ENCODE measurements around the gene CNTNAP2. TPM values are rescaled to one million over a fixed set of nuclear protein-coding genes. Genes with fewer than 3 reads are reported as not detected.

CNTNAP2 gene
- total RNA-seq, 1 experiment from 2014 or later = 64.5 TPM

DNA sequence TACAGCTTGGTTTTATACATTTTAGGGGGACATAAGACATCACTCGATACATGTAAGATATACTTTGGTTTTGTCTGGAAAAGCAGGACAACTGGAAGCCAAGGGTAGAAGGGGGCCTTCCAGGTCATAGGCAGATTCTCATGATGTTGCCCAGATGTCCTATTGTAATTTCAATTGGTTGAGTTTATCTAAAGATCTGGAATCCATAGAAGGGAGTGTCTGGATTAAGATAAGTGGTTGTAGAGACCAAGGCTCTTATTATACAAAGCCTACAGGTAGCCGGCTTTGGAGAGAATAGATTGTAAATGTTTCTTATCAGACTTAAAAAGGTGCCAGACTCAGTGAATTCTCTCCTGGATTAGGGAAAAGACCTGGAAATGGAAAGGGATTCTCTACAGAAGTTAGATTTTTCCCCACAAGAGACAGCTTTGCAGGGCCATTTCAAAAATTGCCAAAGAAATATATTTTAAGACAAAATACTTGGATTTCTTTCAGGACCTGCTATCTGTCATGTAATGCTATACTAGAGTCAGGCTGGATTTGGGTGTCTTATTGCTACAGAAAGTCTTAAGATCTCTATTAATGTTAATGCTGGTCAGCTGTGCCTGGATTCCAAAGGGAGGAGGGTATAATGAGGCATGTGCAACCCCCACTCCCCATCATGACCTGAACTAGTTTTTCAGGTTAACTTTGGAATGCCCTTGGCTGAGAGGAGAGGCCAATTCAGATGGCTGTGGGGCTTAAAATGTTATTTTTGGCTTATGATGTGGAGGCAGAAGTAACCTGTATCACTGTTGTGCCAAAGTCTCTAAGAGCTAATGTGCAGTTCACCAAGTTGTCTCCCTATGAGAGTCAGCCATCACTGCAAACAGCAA is 1962.8 kb downstream of the CNTNAP2 start:
- no peak overlapping the region for H2AFZ ChIP-seq (ENCODE audit: low read length)
- H3K9me3 Mint-ChIP-seq = peaks cover 6 to 15% of the 10 kb centered on the region in 2 experiments; a peak in 4 of 5 replicates
- no CpG with 5 or more reads among the region's 2 CpGs for WGBS (ENCODE audit: extremely low coverage, insufficient read length, low lambda C conversion rate)
- no peak overlapping the region for H3K56ac ChIP-seq (ENCODE audit: insufficient read length, low read depth, low read length)
- H2BK120ac ChIP-seq (ENCODE audit: low read depth, low read length, poor library complexity, severe bottlenecking) = no peak overlapping the region
- H3K9ac ChIP-seq (ENCODE audit: extremely low read depth, insufficient read length, low read length) = no peak overlapping the region
- no peaks in the 10 kb centered on the region for H3K79me1 ChIP-seq (ENCODE audit: insufficient read depth, low read depth, low read length, poor library complexity, severe bottlenecking)
- H3K23ac ChIP-seq (ENCODE audit: insufficient read length, low read depth, low read length) = no peak overlapping the region
- peaks cover 3% of the 10 kb centered on the region for H3K27me3 Mint-ChIP-seq (ENCODE audit: low read depth)
- no peaks in the 10 kb centered on the region for H3K27me3 ChIP-seq (ENCODE audit: insufficient read depth, low read length)
- DNase-seq = no peak
- TF ChIP-seq, protein P1, sequence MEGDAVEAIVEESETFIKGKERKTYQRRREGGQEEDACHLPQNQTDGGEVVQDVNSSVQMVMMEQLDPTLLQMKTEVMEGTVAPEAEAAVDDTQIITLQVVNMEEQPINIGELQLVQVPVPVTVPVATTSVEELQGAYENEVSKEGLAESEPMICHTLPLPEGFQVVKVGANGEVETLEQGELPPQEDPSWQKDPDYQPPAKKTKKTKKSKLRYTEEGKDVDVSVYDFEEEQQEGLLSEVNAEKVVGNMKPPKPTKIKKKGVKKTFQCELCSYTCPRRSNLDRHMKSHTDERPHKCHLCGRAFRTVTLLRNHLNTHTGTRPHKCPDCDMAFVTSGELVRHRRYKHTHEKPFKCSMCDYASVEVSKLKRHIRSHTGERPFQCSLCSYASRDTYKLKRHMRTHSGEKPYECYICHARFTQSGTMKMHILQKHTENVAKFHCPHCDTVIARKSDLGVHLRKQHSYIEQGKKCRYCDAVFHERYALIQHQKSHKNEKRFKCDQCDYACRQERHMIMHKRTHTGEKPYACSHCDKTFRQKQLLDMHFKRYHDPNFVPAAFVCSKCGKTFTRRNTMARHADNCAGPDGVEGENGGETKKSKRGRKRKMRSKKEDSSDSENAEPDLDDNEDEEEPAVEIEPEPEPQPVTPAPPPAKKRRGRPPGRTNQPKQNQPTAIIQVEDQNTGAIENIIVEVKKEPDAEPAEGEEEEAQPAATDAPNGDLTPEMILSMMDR (conservative IDR thresholded peaks at IDR 0.05) = no peak
- H3K14ac ChIP-seq (ENCODE audit: insufficient read depth, low read length) = no peak overlapping the region
- H3K9me3 ChIP-seq (ENCODE audit: control insufficient read depth, low read depth, low read length) = no peaks in the 10 kb centered on the region
- no peak overlapping the region for H3K18ac ChIP-seq (ENCODE audit: insufficient read length, low read depth, low read length)
- no peak overlapping the region for H3K4me2 ChIP-seq (ENCODE audit: insufficient read depth, insufficient read length, low read length)
- no peaks in the 10 kb centered on the region for H3K23me2 ChIP-seq (ENCODE audit: insufficient read length, low read depth, low read length, poor library complexity, severe bottlenecking)
- no peaks in the 10 kb centered on the region for H4K20me1 ChIP-seq (ENCODE audit: control insufficient read depth, insufficient read depth, insufficient read length)
- no peak overlapping the region for H3K4ac ChIP-seq (ENCODE audit: low read depth, low read length)
- no peak overlapping the region for H3K27ac Mint-ChIP-seq
- H4K91ac ChIP-seq (ENCODE audit: insufficient read length, low read depth, low read length) = no peak overlapping the region
- H3K27ac ChIP-seq (ENCODE audit: insufficient read length, low read depth, low read length) = no peak overlapping the region
- H2BK5ac ChIP-seq (ENCODE audit: insufficient read length, low read length) = no peak overlapping the region
- H2BK12ac ChIP-seq (ENCODE audit: insufficient read length, low read depth, low read length) = no peak overlapping the region
- H2BK15ac ChIP-seq (ENCODE audit: low read depth, low read length) = no peak overlapping the region
- no peak overlapping the region for H4K8ac ChIP-seq (replicated peaks; ENCODE audit: insufficient read length, low read depth, low read length)
- no peak overlapping the region for H4K5ac ChIP-seq (ENCODE audit: insufficient read length, low read depth, low read length)
- peaks cover 2 to 10% (median 7%) of the 10 kb centered on the region in 3 experiments; a peak in 5 of 7 replicates for H3K36me3 Mint-ChIP-seq (ENCODE audit: insufficient read depth in 1 of 3, low read depth in 3 of 3)
- H2BK20ac ChIP-seq (ENCODE audit: low read depth, low read length, poor library complexity, severe bottlenecking) = no peak overlapping the region
- H3K4me1 ChIP-seq (ENCODE audit: insufficient read depth, low read length) = no peaks in the 10 kb centered on the region
- H3K4me1 Mint-ChIP-seq = peaks cover 0 to 3% of the 10 kb centered on the region in 2 experiments; a peak in 3 of 4 replicates
- H3K79me2 ChIP-seq (ENCODE audit: insufficient read depth, low read length) = no peaks in the 10 kb centered on the region
- H3T11ph ChIP-seq (ENCODE audit: low read length) = no peak overlapping the region
- H3K4me3 Mint-ChIP-seq = no peak overlapping the region
- H2AK5ac ChIP-seq (ENCODE audit: insufficient read length, low read length) = no peak overlapping the region
